ENCODE data around the gene GPR31. TPM values are rescaled to one million over a fixed set of nuclear protein-coding genes. Genes with fewer than 3 reads are reported as not detected.

Gene GPR31
- polyA plus RNA-seq, 1 donor from 2014 or later = not detected

- Histone ChIP-seq H4K20me1 (ENCODE audit: insufficient read depth) (no peaks in the 10 kb centered on the region), H3K9me3 (ENCODE audit: low read length) (no peaks in the 10 kb centered on the region), H3K79me2 (replicated peaks; ENCODE audit: insufficient read depth, low read length) (no peaks in the 10 kb centered on the region), H3K4me3 (ENCODE audit: low read length) (no peak within 1 kb of the TSS), H3K9ac (ENCODE audit: low read length) (no peak within 1 kb of the TSS), H3F3A (ENCODE audit: insufficient read depth, low read length, poor library complexity, severe bottlenecking) (no peaks in the 10 kb centered on the region), H3K9me2 (ENCODE audit: insufficient read depth, low read length) (no peaks in the 10 kb centered on the region), H3K27ac (ENCODE audit: low read length) (no peak within 1 kb of the TSS), H3K4me2 (ENCODE audit: low read length) (no peak within 1 kb of the TSS), H2AFZ (ENCODE audit: low read depth, low read length) (no peak within 1 kb of the TSS), H3K36me3 (ENCODE audit: insufficient read depth, low read length) (no peaks in the 10 kb centered on the region), H3K27me3 (ENCODE audit: insufficient read depth, low read depth, low read length) (no peaks in the 10 kb centered on the region)
- TF ChIP-seq RAD21 (conservative IDR thresholded peaks at IDR 0.05) (no peak), EP300 (conservative IDR thresholded peaks at IDR 0.05; ENCODE audit: poor library complexity, severe bottlenecking) (no peak), CTCF (IDR thresholded peaks at IDR 0.05; ENCODE audit: poor library complexity, severe bottlenecking) (no peak), EZH2 (IDR thresholded peaks at IDR 0.05; ENCODE audit: borderline replicate concordance, insufficient read depth, low read length, poor library complexity, severe bottlenecking) (no peak), SMC3 (conservative IDR thresholded peaks at IDR 0.05; ENCODE audit: poor library complexity) (no peak), TAF1 (IDR thresholded peaks at IDR 0.05; ENCODE audit: low read depth) (no peak), POLR2AphosphoS5 (IDR thresholded peaks at IDR 0.05) (no peak), MXI1 (conservative IDR thresholded peaks at IDR 0.05; ENCODE audit: poor library complexity, severe bottlenecking) (no peak), REST (IDR thresholded peaks at IDR 0.05; ENCODE audit: borderline replicate concordance) (no peak)
Observed at GRCh38 chr6:167122827-167123657, 34.7 kb downstream of the GPR31 start, which contains the start of gene CCR6. Gene CCR6, plus strand, starts transcription at chr6:167123096. Its CDS starts 13,039 bp downstream, at chr6:167136135.

- Histone ChIP-seq H3K36me3 (ENCODE audit: insufficient read depth, low read length) (no peaks in the 10 kb centered on the region), H3K27ac (ENCODE audit: low read length) (no peak overlapping the region), H4K20me1 (ENCODE audit: insufficient read depth) (no peaks in the 10 kb centered on the region), H3K9me2 (ENCODE audit: insufficient read depth, low read length) (no peaks in the 10 kb centered on the region), H3K9ac (ENCODE audit: low read length) (no peak overlapping the region), H3F3A (ENCODE audit: insufficient read depth, low read length, poor library complexity, severe bottlenecking) (no peaks in the 10 kb centered on the region), H3K27me3 (ENCODE audit: insufficient read depth, low read depth, low read length) (no peaks in the 10 kb centered on the region), H2AFZ (ENCODE audit: low read depth, low read length) (no peak overlapping the region), H3K79me2 (replicated peaks; ENCODE audit: insufficient read depth, low read length) (no peaks in the 10 kb centered on the region), H3K4me3 (ENCODE audit: low read length) (no peak overlapping the region), H3K9me3 (ENCODE audit: low read length) (no peaks in the 10 kb centered on the region), H3K4me2 (ENCODE audit: low read length) (no peak overlapping the region)
- no peak for TF ChIP-seq SMC3 (conservative IDR thresholded peaks at IDR 0.05; ENCODE audit: poor library complexity)
- TF ChIP-seq CTCF (IDR thresholded peaks at IDR 0.05; ENCODE audit: poor library complexity, severe bottlenecking) = no peak
- TF ChIP-seq EZH2 (IDR thresholded peaks at IDR 0.05; ENCODE audit: borderline replicate concordance, insufficient read depth, low read length, poor library complexity, severe bottlenecking) = no peak
- no peak for TF ChIP-seq RAD21 (conservative IDR thresholded peaks at IDR 0.05)
- TF ChIP-seq REST (IDR thresholded peaks at IDR 0.05; ENCODE audit: borderline replicate concordance) = no peak
- TF ChIP-seq EP300 (conservative IDR thresholded peaks at IDR 0.05; ENCODE audit: poor library complexity, severe bottlenecking) = no peak
- TF ChIP-seq MXI1 (conservative IDR thresholded peaks at IDR 0.05; ENCODE audit: poor library complexity, severe bottlenecking) = no peak
- no peak for TF ChIP-seq POLR2AphosphoS5 (IDR thresholded peaks at IDR 0.05)
- TF ChIP-seq TAF1 (IDR thresholded peaks at IDR 0.05; ENCODE audit: low read depth) = no peak
Observed at GRCh38 chr6:167122041-167122826, 35.5 kb downstream of the GPR31 start.
